Endothelial cell of umbilical vein (primary cell): ENCODE results near the gene EPN3.

Experiments used
- CTCF ChIP-seq, 2 donors: IDR thresholded peaks; 1 replicate in 1 of 2; 2 replicates in 1 of 2; pipeline ENCODE4 v1.5.1; 2011; ENCODE audit warnings: low read length in 2 of 2, mild to moderate bottlenecking in 2 of 2, moderate library complexity in 2 of 2, control low read depth in 1 of 2, inconsistent platforms in 1 of 2, low read depth in 1 of 2; ENCODE audit not compliant: insufficient read depth in 1 of 2; ENCODE audit errors: extremely low read depth in 1 of 2
- JUN ChIP-seq: IDR thresholded peaks from 2 replicates; pipeline ENCODE4 v1.6.1; 2011; ENCODE audit warnings: borderline replicate concordance, low read depth; ENCODE audit not compliant: insufficient read length, insufficient read depth
- POLR2A ChIP-seq: IDR thresholded peaks from 2 replicates; pipeline ENCODE4 v1.6.1; 2012; ENCODE audit warnings: low read depth, mild to moderate bottlenecking, control low read depth, low read length
- POLR2AphosphoS5 ChIP-seq: IDR thresholded peaks from 2 replicates; pipeline ENCODE4 v1.6.1; 2012; ENCODE audit warnings: low read depth, mild to moderate bottlenecking, control low read depth, low read length, moderate library complexity; ENCODE audit not compliant: insufficient read depth

GRCh38 chr17:50483266-50483665 lies 49.3 kb upstream of the EPN3 start:
- no peak for TF ChIP-seq CTCF (IDR thresholded peaks at IDR 0.05; ENCODE audit: extremely low read depth in 1 of 2, insufficient read depth in 1 of 2, low read depth in 1 of 2, low read length in 2 of 2)
- TF ChIP-seq POLR2A, result no peak
- no peak for TF ChIP-seq POLR2AphosphoS5
- TF ChIP-seq JUN, result no peak
